A673 (cell line): ENCODE results near the gene LORICRIN. TPM values are rescaled to one million over a fixed set of nuclear protein-coding genes. Genes with fewer than 3 reads are reported as not detected.

Source experiments
- BruUV-seq: library from RNA; stranded (reverse); fragments of 400-500 nt; replicated peaks from 2 replicates; lab custom pipeline; 2021; lab: Mats Ljungman, UMichigan
- CTCF ChIA-PET: fragments of 300-600 bp; sonication (Branson Sonifier 250); formaldehyde crosslinking; loops from one replicate; lab custom pipeline; 2022; ENCODE audit warnings: antibody characterized with exemption; lab: Charles Lee
- POLR2A ChIA-PET: fragments of 300-600 bp; sonication (Branson Sonifier 250); formaldehyde crosslinking; loops from one replicate; lab custom pipeline; 2022; ENCODE audit warnings: antibody characterized with exemption; ENCODE audit not compliant: low non-redundant PET; lab: Charles Lee
- DNase-seq: peaks from one replicate; pipeline ENCODE4 v3.0.0-alpha.2; 2015; ENCODE audit warnings: low spot score
- H3K27ac ChIP-seq: fragments of 200-600 bp; sonication (generic); 2 replicates; pipeline ENCODE4 v1.5.1; 2016; ENCODE audit warnings: mixed run types, low read depth, mild to moderate bottlenecking, mixed read lengths, antibody characterized with exemption, low read length; ENCODE audit not compliant: poor library complexity, severe bottlenecking
- H3K27me3 ChIP-seq: fragments of 200-600 bp; sonication (generic); replicated peaks from 2 replicates; pipeline ENCODE4 v1.6.1; 2017; ENCODE audit warnings: mixed run types, low read depth, mild to moderate bottlenecking, mixed read lengths, antibody characterized with exemption, low read length; ENCODE audit not compliant: insufficient read depth, poor library complexity
- H3K36me3 ChIP-seq: fragments of 200-600 bp; sonication (generic); 2 replicates; pipeline ENCODE4 v1.6.1; 2016; ENCODE audit warnings: mixed run types, mild to moderate bottlenecking, mixed read lengths, antibody characterized with exemption, low read length; ENCODE audit not compliant: insufficient read depth, poor library complexity, severe bottlenecking
- H3K4me1 ChIP-seq: fragments of 200-600 bp; sonication (generic); 2 replicates; pipeline ENCODE4 v1.6.1; 2017; ENCODE audit warnings: mixed run types, mild to moderate bottlenecking, mixed read lengths, antibody characterized with exemption, low read length; ENCODE audit not compliant: insufficient read depth, poor library complexity, severe bottlenecking
- H3K4me3 ChIP-seq: fragments of 200-600 bp; sonication (generic); 2 replicates; pipeline ENCODE4 v1.5.1; 2016; ENCODE audit warnings: low read depth, mixed run types, mild to moderate bottlenecking, mixed read lengths, low read length; ENCODE audit not compliant: poor library complexity, severe bottlenecking
- H3K9me3 ChIP-seq: fragments of 200-600 bp; sonication (generic); 2 replicates; pipeline ENCODE4 v1.6.1; 2016; ENCODE audit warnings: mixed run types, low read depth, mild to moderate bottlenecking, mixed read lengths, antibody characterized with exemption, low read length; ENCODE audit not compliant: poor library complexity, severe bottlenecking
- EZH2 ChIP-seq: fragments of 200-600 bp; sonication (generic); IDR thresholded peaks from 2 replicates; pipeline ENCODE4 v1.6.1; 2017; ENCODE audit warnings: borderline replicate concordance, low read depth, mild to moderate bottlenecking, mixed read lengths, antibody characterized with exemption, low read length; ENCODE audit not compliant: poor library complexity, severe bottlenecking
- intact Hi-C: fragments of 100-400 bp; cut with micrococcal nuclease; formaldehyde crosslinking; loops from one replicate; pipeline ENCODE4 v1.10.0; 2022; ENCODE audit not compliant: unreplicated experiment
- total RNA-seq: library from RNA; stranded (reverse); gene quantifications from 2 replicates; pipeline ENCODE4 v1.2.3, GENCODE V29; 2021
- TF ChIP-seq, protein P1 (sequence below): fragments of 300-800, 200-600 bp; sonication (generic); conservative IDR thresholded peaks from 2 replicates; pipeline ENCODE4 v1.5.1; 2017; ENCODE audit warnings: low read depth, mild to moderate bottlenecking, antibody characterized with exemption, low read length, moderate library complexity, mixed read lengths

The LORICRIN gene
- total RNA-seq, 1 experiment from 2014 or later: not detected

DNA sequence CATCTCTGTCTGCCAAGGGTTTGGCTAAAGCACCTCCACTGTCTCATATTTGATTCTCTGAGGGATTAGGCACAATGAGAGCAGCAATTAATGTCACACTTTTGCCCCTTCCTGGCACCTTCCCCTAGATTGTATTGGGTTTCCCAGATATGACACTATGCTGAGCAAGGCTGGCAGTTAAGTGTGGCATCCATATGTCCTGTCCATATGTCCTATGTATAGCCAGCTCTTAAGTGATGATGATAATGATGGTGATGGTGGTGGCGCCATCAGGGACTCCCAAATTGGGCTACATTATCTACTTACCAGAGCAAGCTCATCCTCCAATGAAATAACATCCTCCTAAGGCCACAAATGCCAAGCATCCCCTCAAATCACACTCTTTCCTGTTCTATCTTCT lies 13.5 kb upstream of the LORICRIN start:
- ChIA-PET CTCF (no interaction called here), POLR2A (no interaction called here)
- no peak for TF ChIP-seq EZH2
- TF ChIP-seq, protein P1, sequence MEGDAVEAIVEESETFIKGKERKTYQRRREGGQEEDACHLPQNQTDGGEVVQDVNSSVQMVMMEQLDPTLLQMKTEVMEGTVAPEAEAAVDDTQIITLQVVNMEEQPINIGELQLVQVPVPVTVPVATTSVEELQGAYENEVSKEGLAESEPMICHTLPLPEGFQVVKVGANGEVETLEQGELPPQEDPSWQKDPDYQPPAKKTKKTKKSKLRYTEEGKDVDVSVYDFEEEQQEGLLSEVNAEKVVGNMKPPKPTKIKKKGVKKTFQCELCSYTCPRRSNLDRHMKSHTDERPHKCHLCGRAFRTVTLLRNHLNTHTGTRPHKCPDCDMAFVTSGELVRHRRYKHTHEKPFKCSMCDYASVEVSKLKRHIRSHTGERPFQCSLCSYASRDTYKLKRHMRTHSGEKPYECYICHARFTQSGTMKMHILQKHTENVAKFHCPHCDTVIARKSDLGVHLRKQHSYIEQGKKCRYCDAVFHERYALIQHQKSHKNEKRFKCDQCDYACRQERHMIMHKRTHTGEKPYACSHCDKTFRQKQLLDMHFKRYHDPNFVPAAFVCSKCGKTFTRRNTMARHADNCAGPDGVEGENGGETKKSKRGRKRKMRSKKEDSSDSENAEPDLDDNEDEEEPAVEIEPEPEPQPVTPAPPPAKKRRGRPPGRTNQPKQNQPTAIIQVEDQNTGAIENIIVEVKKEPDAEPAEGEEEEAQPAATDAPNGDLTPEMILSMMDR: no peak
- Histone ChIP-seq H3K27me3 (peaks cover 6% of the 10 kb centered on the region), H3K4me1 (no peaks in the 10 kb centered on the region), H3K27ac (no peak overlapping the region), H3K9me3 (no peaks in the 10 kb centered on the region), H3K4me3 (no peak overlapping the region), H3K36me3 (no peaks in the 10 kb centered on the region)
- intact Hi-C loops: no loop called here
- no peak for DNase-seq
- BruUV-seq: no TSS peak

DNA sequence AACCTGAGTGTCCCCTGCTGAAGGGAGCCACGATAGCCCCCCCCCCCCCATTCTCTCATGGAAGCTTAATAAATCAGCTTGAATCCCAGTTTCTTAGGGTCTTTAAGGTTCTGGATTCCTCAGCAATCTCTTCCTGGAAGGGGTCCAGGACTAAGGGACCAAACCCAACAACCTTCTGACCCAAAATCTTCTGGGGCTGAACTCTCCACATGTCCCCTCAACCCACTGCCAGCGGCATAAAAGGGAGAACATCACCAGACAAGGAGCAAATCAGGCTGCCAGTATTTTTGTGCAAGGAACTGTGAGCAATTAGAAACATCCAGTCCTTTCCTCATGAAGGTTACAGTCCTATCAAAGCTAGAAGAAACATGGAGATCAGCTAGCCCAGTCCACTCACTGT lies 12.7 kb upstream of the LORICRIN start:
- no TSS peak for BruUV-seq
- Histone ChIP-seq H3K4me3 (no peak overlapping the region), H3K9me3 (no peaks in the 10 kb centered on the region), H3K27ac (no peak overlapping the region), H3K27me3 (peaks cover 6% of the 10 kb centered on the region), H3K36me3 (no peaks in the 10 kb centered on the region), H3K4me1 (no peaks in the 10 kb centered on the region)
- intact Hi-C loops: no loop called here
- ChIA-PET CTCF (no interaction called here), POLR2A (no interaction called here)
- TF ChIP-seq, protein P1: no peak
- no peak for TF ChIP-seq EZH2
- no peak for DNase-seq

DNA sequence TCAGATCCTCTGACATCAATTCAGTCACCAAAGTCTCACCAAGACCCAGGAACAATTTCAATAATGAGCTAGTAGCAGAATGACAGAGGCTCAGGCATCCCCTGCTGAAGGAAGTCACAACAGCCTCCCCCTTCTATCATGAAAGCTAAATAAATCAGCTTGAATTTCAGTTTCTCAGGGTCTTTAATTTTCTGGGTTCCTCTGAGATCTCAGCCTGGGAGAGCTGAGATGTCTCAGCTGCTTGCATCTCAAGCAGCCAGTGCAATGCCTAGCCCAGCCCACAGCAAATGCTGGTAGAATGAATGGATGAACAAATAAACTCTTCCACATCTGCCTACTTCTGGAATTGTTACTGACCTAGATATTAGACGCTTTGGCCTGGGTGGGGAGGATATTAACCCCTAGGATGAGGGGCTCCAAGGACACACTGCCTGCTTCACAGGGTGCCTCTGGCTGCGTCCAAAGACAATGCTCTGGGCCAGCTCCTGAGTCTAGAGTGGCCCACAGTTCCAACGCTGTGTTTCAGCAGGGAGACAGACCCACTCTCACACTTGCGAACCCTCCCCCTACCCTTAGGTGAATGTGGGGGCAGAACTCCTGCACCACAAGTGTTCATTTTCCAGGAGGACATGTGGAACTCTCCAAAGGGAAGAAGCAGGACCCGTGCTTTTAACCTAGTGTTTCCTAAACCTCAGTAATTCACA lies 11.2 kb upstream of the LORICRIN start:
- H3K9me3 ChIP-seq: no peaks in the 10 kb centered on the region
- peaks cover 6% of the 10 kb centered on the region for H3K27me3 ChIP-seq
- ChIA-PET CTCF (no interaction called here), POLR2A (no interaction called here)
- H3K27ac ChIP-seq: no peak overlapping the region
- H3K4me3 ChIP-seq: no peak overlapping the region
- TF ChIP-seq EZH2: no peak
- TF ChIP-seq, protein P1: no peak
- no peaks in the 10 kb centered on the region for H3K4me1 ChIP-seq
- intact Hi-C loops: no loop called here
- DNase-seq: no peak
- H3K36me3 ChIP-seq: no peaks in the 10 kb centered on the region
- BruUV-seq: no TSS peak
